ENCODE data around the gene BDKRB2. TPM values are rescaled to one million over a fixed set of nuclear protein-coding genes. Genes with fewer than 3 reads are reported as not detected.
A peak's percentile ranks its signal among the peaks of the same experiment; 100 is the strongest.

BDKRB2 gene
- total and polyA plus RNA-seq, 8 donors: 3.8 to 9.6 (median 6.6) TPM

- Histone ChIP-seq H3K27me3 (no peaks in the 10 kb centered on the region), H3K4me1 (no peaks in the 10 kb centered on the region), H3K36me3 (no peaks in the 10 kb centered on the region), H3K4me3 (no peak overlapping the region), H3K9me3 (no peaks in the 10 kb centered on the region), H3K27ac (no peak overlapping the region)
- TF ChIP-seq CTCF (IDR thresholded peaks at IDR 0.05): no peak
- intact Hi-C loops (cut with DNase I): no loop called here
- ATAC-seq: peak in 3 of 4 donors; percentile 18 to 48 (median 40)
- no peak for FAIRE-seq
- WGBS, 2 donors: 78 to 92% methylated on average over 5 of the region's 5 CpGs
- DNase-seq: no peak
Measured at GRCh38 chr14:96249029-96249428, 44.4 kb downstream of the BDKRB2 start.

- 72 to 80% methylated on average over 3 of the region's 3 CpGs for WGBS, 2 donors
- TF ChIP-seq CTCF (IDR thresholded peaks at IDR 0.05): no peak
- no peaks in the 10 kb centered on the region for H3K4me1 ChIP-seq
- intact Hi-C loops (cut with DNase I): no loop called here
- H3K4me3 ChIP-seq: no peak overlapping the region
- no peak overlapping the region for H3K27ac ChIP-seq
- no peak for DNase-seq
- ATAC-seq: no peak
- H3K9me3 ChIP-seq: no peaks in the 10 kb centered on the region
- FAIRE-seq: no peak
- H3K36me3 ChIP-seq: no peaks in the 10 kb centered on the region
- H3K27me3 ChIP-seq: no peaks in the 10 kb centered on the region
Measured at GRCh38 chr14:96250485-96250884, 45.8 kb downstream of the BDKRB2 start.

- WGBS, 2 donors: 45 to 48% methylated on average over 4 of the region's 4 CpGs
- TF ChIP-seq CTCF (IDR thresholded peaks at IDR 0.05): no peak
- Histone ChIP-seq H3K4me3 (no peak overlapping the region), H3K36me3 (no peaks in the 10 kb centered on the region), H3K4me1 (no peaks in the 10 kb centered on the region), H3K27me3 (no peaks in the 10 kb centered on the region), H3K27ac (no peak overlapping the region), H3K9me3 (no peaks in the 10 kb centered on the region)
- ATAC-seq: no peak
- intact Hi-C loops (cut with DNase I): no loop called here
- DNase-seq: no peak
- no peak for FAIRE-seq
Measured at GRCh38 chr14:96251656-96252155, 47.1 kb downstream of the BDKRB2 start.

- ATAC-seq: no peak
- WGBS, 2 donors: 90 to 94% methylated on average over 19 of the region's 19 CpGs
- Histone ChIP-seq H3K9me3 (no peaks in the 10 kb centered on the region), H3K4me3 (no peak overlapping the region), H3K36me3 (no peaks in the 10 kb centered on the region), H3K27me3 (no peaks in the 10 kb centered on the region), H3K27ac (no peak overlapping the region), H3K4me1 (no peaks in the 10 kb centered on the region)
- FAIRE-seq: no peak
- no peak for DNase-seq
- intact Hi-C loops (cut with DNase I): no loop called here
- TF ChIP-seq CTCF (IDR thresholded peaks at IDR 0.05): no peak
Measured at GRCh38 chr14:96252323-96252998, 47.8 kb downstream of the BDKRB2 start.

GRCh38 chr14:96252999-96253539 lies 48.4 kb downstream of the BDKRB2 start:
- Histone ChIP-seq H3K4me3 (no peak overlapping the region), H3K27ac (no peak overlapping the region), H3K36me3 (no peaks in the 10 kb centered on the region), H3K9me3 (no peaks in the 10 kb centered on the region), H3K4me1 (no peaks in the 10 kb centered on the region), H3K27me3 (no peaks in the 10 kb centered on the region)
- WGBS, 2 donors: 82 to 85% methylated on average over 9 of the region's 9 CpGs
- intact Hi-C loops (cut with DNase I): no loop called here
- DNase-seq (no peak), ATAC-seq (peak in 3 of 4 donors; percentile 42 to 65 (median 61)), FAIRE-seq (no peak)
- TF ChIP-seq CTCF (IDR thresholded peaks at IDR 0.05): no peak

Data from pancreas (tissue), 10 donors.